HepG2 (cell line): ENCODE data around the gene ADAM20.

Source experiments
- EZH2 ChIP-seq: conservative IDR thresholded peaks from 2 replicates; pipeline ENCODE4 v1.6.1; 2012; ENCODE audit warnings: mild to moderate bottlenecking, low read depth, low read length, moderate library complexity
- FOXK2 ChIP-seq: fragments of 450-650 bp; IDR thresholded peaks from 2 replicates; pipeline ENCODE4 v1.6.1; 2016
- GTF2F1 ChIP-seq: fragments of 150-350 bp; IDR thresholded peaks from 2 replicates; pipeline ENCODE4 v1.6.1; 2014; ENCODE audit warnings: low read length
- HNRNPL ChIP-seq: fragments of 200-400 bp; formaldehyde crosslinking; IDR thresholded peaks from 2 replicates; pipeline ENCODE4 v1.6.1; 2017; ENCODE audit warnings: mild to moderate bottlenecking, low read depth, low read length
- MAZ ChIP-seq, 2 experiments: sonication (generic) in 1 of 2; formaldehyde crosslinking in 1 of 2; IDR thresholded peaks; 2 replicates each; pipeline versions ENCODE4 v1.5.0 to v1.6.1; 2012 to 2020; ENCODE audit warnings: low read depth in 2 of 2, mild to moderate bottlenecking in 2 of 2, borderline replicate concordance in 1 of 2, improper control_type of control experiment in 1 of 2, low read length in 1 of 2, missing genetic modification reagents in 1 of 2, moderate library complexity in 1 of 2
- NFYB ChIP-seq: sonication (generic); formaldehyde crosslinking; IDR thresholded peaks from 2 replicates; pipeline ENCODE4 v1.4.0; 2020; ENCODE audit warnings: missing genetic modification reagents
- POLR2A ChIP-seq, 2 experiments: IDR thresholded peaks; 2 replicates each; pipeline ENCODE4 v1.6.1; 2011; ENCODE audit warnings: low read depth in 2 of 2, low read length in 2 of 2, mild to moderate bottlenecking in 1 of 2, moderate library complexity in 1 of 2; ENCODE audit not compliant: insufficient read depth in 1 of 2
- SIN3A ChIP-seq: IDR thresholded peaks from 2 replicates; pipeline ENCODE4 v1.6.1; 2011; ENCODE audit warnings: low read depth, mild to moderate bottlenecking, control low read depth, low read length, borderline replicate concordance
- SMAD1 ChIP-seq: sonication (generic); formaldehyde crosslinking; IDR thresholded peaks from 2 replicates; pipeline ENCODE4 v1.4.0; 2020; ENCODE audit warnings: missing genetic modification reagents, low read depth, mild to moderate bottlenecking, borderline replicate concordance
- ZNF792 ChIP-seq: IDR thresholded peaks from 2 replicates; pipeline ENCODE4 v1.6.1; 2016
- ZSCAN30 ChIP-seq: sonication (generic); formaldehyde crosslinking; IDR thresholded peaks from 2 replicates; pipeline ENCODE4 v1.5.0; 2020; ENCODE audit warnings: mild to moderate bottlenecking, missing genetic modification reagents
- TF ChIP-seq, protein P1 (sequence below): sonication (generic); formaldehyde crosslinking; IDR thresholded peaks from 2 replicates; pipeline ENCODE4 v1.4.0; 2020; ENCODE audit warnings: mild to moderate bottlenecking, missing genetic modification reagents

DNA sequence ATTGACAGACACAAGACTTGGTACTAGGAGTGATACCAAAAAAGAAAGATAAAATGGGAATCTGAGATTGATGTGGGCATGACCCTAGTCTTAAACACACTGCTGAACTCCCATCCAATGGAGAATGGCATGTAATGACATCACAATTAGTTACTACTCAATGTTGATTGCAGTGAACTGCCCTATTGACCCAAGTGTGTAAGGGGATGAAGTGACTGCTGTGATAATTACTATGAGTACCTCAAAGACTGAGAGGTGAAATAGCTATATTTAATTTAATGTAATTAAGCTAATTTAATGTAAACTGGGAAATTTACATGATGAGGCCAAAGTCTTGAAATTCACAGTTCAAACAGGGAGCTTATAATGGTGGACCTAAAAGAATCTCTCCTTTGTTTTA is at the start of gene ADAM20:
- TF ChIP-seq HNRNPL: no peak
- no peak for TF ChIP-seq ZNF792 (CRISPR knock-in tag)
- TF ChIP-seq SMAD1 (CRISPR knock-in tag): no peak
- TF ChIP-seq GTF2F1: no peak
- no peak for TF ChIP-seq EZH2
- TF ChIP-seq NFYB (CRISPR knock-in tag): no peak
- no peak for TF ChIP-seq SIN3A
- no peak for TF ChIP-seq FOXK2
- TF ChIP-seq MAZ (IDR thresholded peaks at IDR 0.05; ENCODE audit: borderline replicate concordance, low read depth, low read length): no peak
- TF ChIP-seq MAZ (CRISPR knock-in tag; IDR thresholded peaks at IDR 0.05; ENCODE audit: low read depth): no peak
- TF ChIP-seq ZSCAN30 (CRISPR knock-in tag): no peak
- TF ChIP-seq POLR2A (IDR thresholded peaks at IDR 0.05; ENCODE audit: insufficient read depth in 1 of 2, low read depth in 2 of 2, low read length in 2 of 2): no peak
- TF ChIP-seq, protein P1, sequence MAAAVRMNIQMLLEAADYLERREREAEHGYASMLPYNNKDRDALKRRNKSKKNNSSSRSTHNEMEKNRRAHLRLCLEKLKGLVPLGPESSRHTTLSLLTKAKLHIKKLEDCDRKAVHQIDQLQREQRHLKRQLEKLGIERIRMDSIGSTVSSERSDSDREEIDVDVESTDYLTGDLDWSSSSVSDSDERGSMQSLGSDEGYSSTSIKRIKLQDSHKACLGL: no peak
